Adrenal gland (tissue), 12 donors: ENCODE data around the gene LRRC25. TPM values are rescaled to one million over a fixed set of nuclear protein-coding genes. Genes with fewer than 3 reads are reported as not detected.

Experiments used
- DNase-seq, 7 donors: peaks; one replicate each; pipeline ENCODE4 v3.0.0-alpha.2; 2019 to 2020
- H3K27ac ChIP-seq, 5 donors: fragments of 200-600 bp; sonication (generic) in 4 of 5; 1 replicate in 3 of 5; 2 replicates in 2 of 5; pipeline versions ENCODE4 v1.5.1 to v1.8.0; 2016 to 2020; ENCODE audit warnings: mild to moderate bottlenecking in 1 of 5
- H3K27me3 ChIP-seq: fragments of 200-600 bp; 2 replicates; pipeline ENCODE4 v1.8.0; 2021
- H3K36me3 ChIP-seq, 2 donors: fragments of 200-600 bp; replicated peaks in 1 of 2; 1 replicate in 1 of 2; 2 replicates in 1 of 2; pipeline versions ENCODE4 v1.5.1 to v1.8.0; 2018 to 2022
- H3K4me1 ChIP-seq, 2 donors: fragments of 200-600 bp; replicated peaks in 1 of 2; 1 replicate in 1 of 2; 2 replicates in 1 of 2; pipeline versions ENCODE4 v1.5.1 to v1.8.0; 2018 to 2021
- H3K4me3 ChIP-seq, 4 donors: fragments of 200-600 bp; sonication (generic) in 3 of 4; one replicate each; pipeline ENCODE4 v1.5.1; 2016 to 2018
- H3K9me3 ChIP-seq, 3 donors: fragments of 200-600 bp; sonication (generic) in 1 of 3; replicated peaks in 1 of 3; 1 replicate in 2 of 3; 2 replicates in 1 of 3; pipeline versions ENCODE4 v1.5.1 to v1.8.0; 2016 to 2021
- POLR2A ChIP-seq, 2 donors: fragments of 450-650 bp; IDR thresholded peaks; one replicate each; pipeline ENCODE4 v1.6.1; 2017; ENCODE audit warnings: antibody characterized with exemption in 2 of 2, mild to moderate bottlenecking in 2 of 2, moderate library complexity in 1 of 2
- WGBS, 4 donors: extraction: QIAGEN DNeasy Blood & Tissue Kit in 2 of 4; methylation state at CpG; one replicate each; pipeline versions ENCODE4 v1.1.5 to v1.1.7; 2013 to 2017; 5-methylcytosine and 5-hydroxymethylcytosine counted together
- intact Hi-C, 2 donors: fragments of 100-400 bp; cut with DNase I; formaldehyde crosslinking; loops; one replicate each; pipeline versions ENCODE4 v1.14.1 to v1.15.0; 2022 to 2023
- polyA plus RNA-seq, 3 donors: library from polyadenylated mRNA; stranded (reverse); fragments of 200-250 nt in 2 of 3; fragments of 350-450 nt in 1 of 3; fragmentation: Illumina TruSeq in 1 of 3; extraction: RNeasy Lipid Tissue Mini Kit (QIAGEN cat#74804) in 1 of 3; gene quantifications; one replicate each; pipeline ENCODE4 v1.2.3, GENCODE V29; 2013 to 2014
- total RNA-seq, 9 donors: library from RNA; depleted of rRNA in 4 of 9; stranded (reverse); fragments of >200 nt in 4 of 9; fragments of 120-200 nt in 1 of 9; fragmentation: NEBNext Ultra II Directional in 1 of 9; extraction: Animal tissue kit (Norgen Biotek cat#: 25700) in 1 of 9; gene quantifications; one replicate each; pipeline versions ENCODE4 v1.1.0 to v1.2.4, GENCODE V29; 2013 to 2023
- TF ChIP-seq, protein P1 (sequence below), 6 experiments: fragments of 450-650 bp in 4 of 6; fragments of 200-600 bp in 2 of 6; sonication (generic) in 1 of 6; IDR thresholded peaks; 1 replicate in 5 of 6; 2 replicates in 1 of 6; pipeline versions ENCODE4 v1.5.1 to v1.8.0; 2016 to 2021; ENCODE audit warnings: antibody characterized with exemption in 6 of 6, mild to moderate bottlenecking in 2 of 6, moderate library complexity in 1 of 6
- donor health status: healthy with polysubstance abuse.
- donor health status: Bipolar disorder and iron deficiency.
- donor health status: DM: yes; HTN: yes; CAD: no.
- donor health status: DM: no; HTN: no; CAD: no.
- donor health status: DM: no; HTN: no; CAD: no.
- donor health status: DM: yes; HTN: yes; CAD: no.

LRRC25 gene
- total and polyA plus RNA-seq, 12 donors = 1.5 to 38.2 (median 17.0) TPM

DNA sequence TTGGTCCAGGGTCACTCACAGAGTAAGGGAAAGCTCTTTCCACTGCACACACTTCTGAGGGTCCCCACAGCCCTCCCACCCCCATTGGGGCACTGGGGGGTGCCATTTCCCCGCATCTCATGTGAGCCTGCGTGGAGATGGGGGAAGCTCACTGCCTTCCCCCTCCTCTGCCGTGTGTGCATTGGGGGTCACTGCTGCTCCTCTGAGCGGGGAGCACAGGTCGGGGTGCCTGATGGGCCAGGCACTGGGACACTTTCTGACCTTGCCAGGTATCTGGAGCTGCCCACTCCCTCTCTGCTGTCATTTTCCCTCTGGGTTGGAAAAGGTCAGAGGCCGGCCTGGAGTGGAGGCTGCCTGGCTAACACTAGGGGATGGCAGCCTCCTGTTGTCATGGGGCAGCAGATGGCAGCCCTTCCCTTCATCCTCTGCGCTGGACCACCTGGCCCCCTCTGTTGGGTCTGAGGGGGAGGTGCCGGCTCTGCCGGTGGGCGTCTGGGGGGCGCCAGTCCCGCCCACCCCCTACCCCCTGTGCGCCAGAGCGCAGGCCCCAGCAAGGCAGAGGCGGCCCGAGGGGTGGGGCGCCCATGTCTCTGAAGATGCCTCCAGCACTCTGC, 30.9 kb upstream of the LRRC25 start:
- Histone ChIP-seq H3K9me3 (no peaks in the 10 kb centered on the region), H3K36me3 (no peaks in the 10 kb centered on the region), H3K4me3 (no peak overlapping the region), H3K4me1 (peaks cover 24 to 48% of the 10 kb centered on the region in 2 donors), H3K27ac (peak overlapping the region in 2 of 5 donors; percentile 80 to 81), H3K27me3 (no peaks in the 10 kb centered on the region)
- DNase-seq = peak in 4 of 7 donors; percentile 7 to 42 (median 28)
- intact Hi-C loops = no loop called here
- 57 to 83% (median 69%) methylated on average over 3 to 17 of the region's 17 CpGs for WGBS, 4 donors
- TF ChIP-seq, protein P1, sequence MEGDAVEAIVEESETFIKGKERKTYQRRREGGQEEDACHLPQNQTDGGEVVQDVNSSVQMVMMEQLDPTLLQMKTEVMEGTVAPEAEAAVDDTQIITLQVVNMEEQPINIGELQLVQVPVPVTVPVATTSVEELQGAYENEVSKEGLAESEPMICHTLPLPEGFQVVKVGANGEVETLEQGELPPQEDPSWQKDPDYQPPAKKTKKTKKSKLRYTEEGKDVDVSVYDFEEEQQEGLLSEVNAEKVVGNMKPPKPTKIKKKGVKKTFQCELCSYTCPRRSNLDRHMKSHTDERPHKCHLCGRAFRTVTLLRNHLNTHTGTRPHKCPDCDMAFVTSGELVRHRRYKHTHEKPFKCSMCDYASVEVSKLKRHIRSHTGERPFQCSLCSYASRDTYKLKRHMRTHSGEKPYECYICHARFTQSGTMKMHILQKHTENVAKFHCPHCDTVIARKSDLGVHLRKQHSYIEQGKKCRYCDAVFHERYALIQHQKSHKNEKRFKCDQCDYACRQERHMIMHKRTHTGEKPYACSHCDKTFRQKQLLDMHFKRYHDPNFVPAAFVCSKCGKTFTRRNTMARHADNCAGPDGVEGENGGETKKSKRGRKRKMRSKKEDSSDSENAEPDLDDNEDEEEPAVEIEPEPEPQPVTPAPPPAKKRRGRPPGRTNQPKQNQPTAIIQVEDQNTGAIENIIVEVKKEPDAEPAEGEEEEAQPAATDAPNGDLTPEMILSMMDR (IDR thresholded peaks at IDR 0.05) = no peak
- TF ChIP-seq POLR2A (IDR thresholded peaks at IDR 0.05) = no peak

DNA sequence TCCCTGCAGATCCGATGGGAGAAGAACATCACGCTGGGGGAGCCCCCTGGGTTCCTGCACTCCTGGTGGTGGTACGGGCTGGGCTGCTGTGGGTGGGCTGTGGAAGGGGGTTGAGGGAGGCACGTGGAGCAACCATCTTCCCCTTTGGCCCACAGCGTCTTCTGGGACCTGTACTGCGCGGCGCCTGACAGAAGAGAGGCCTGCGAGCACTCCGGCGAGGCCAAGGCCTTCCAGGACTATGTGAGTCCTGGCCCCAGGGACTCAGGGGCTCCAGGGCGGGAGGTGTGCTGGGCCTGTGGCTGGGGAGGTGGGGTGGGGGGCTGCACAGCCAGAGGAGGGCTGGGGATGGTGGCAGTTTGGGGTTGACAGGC, 30.3 kb upstream of the LRRC25 start:
- intact Hi-C loops = no loop called here
- Histone ChIP-seq H3K27me3 (no peaks in the 10 kb centered on the region), H3K4me3 (no peak overlapping the region), H3K36me3 (no peaks in the 10 kb centered on the region), H3K27ac (peak overlapping the region in 1 of 5 donors; percentile 80), H3K9me3 (no peaks in the 10 kb centered on the region), H3K4me1 (peaks cover 23 to 43% of the 10 kb centered on the region in 2 donors)
- peak in 1 of 7 donors; percentile 35 for DNase-seq
- TF ChIP-seq, protein P1 (IDR thresholded peaks at IDR 0.05) = no peak
- TF ChIP-seq POLR2A (IDR thresholded peaks at IDR 0.05) = no peak
- WGBS, 4 donors = 79 to 90% (median 87%) methylated on average over 2 to 12 of the region's 12 CpGs

DNA sequence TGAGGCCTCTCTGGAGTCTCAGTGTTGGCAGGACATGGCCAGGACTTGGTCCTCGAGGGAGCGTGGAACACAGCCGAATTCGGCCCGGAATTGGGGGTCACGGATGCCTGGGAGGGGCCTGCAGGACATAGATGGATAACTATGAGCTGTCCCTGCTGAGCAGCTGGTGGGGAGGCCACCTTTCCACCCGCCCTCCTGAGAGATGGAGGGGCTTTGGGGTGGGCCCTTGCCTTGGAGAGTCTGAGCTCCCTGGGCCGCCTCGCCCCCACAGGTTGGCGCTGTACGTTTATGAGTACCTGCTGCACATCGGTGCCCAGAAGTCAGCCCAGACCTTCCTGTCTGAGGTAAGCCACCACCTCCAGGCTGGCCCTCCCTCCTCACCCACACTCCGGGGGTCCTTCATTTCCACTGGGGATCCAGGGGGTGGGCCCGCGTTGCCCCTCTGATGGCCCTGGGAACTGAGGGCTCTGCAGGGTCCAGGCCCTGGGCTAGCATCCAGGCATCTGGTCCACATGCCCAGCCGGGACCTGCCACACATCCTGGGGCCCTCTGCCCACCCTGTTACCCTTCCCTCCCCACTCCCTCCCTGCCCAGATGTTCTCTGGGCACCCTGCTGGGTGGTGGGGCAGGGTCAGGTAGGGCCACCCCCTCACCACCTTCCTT, 29.8 kb upstream of the LRRC25 start:
- H3K4me3 ChIP-seq = no peak overlapping the region
- intact Hi-C loops = no loop called here
- H3K27me3 ChIP-seq = no peaks in the 10 kb centered on the region
- H3K36me3 ChIP-seq = no peaks in the 10 kb centered on the region
- peak overlapping the region in 2 of 5 donors; percentile 38 to 53 for H3K27ac ChIP-seq
- no peaks in the 10 kb centered on the region for H3K9me3 ChIP-seq
- H3K4me1 ChIP-seq = peaks cover 20 to 39% of the 10 kb centered on the region in 2 donors
- DNase-seq = peak in 2 of 7 donors; percentile 32 to 40
- TF ChIP-seq, protein P1 (IDR thresholded peaks at IDR 0.05) = no peak
- no peak for TF ChIP-seq POLR2A (IDR thresholded peaks at IDR 0.05)
- 71 to 93% (median 75%) methylated on average over 9 to 16 of the region's 16 CpGs for WGBS, 4 donors

DNA sequence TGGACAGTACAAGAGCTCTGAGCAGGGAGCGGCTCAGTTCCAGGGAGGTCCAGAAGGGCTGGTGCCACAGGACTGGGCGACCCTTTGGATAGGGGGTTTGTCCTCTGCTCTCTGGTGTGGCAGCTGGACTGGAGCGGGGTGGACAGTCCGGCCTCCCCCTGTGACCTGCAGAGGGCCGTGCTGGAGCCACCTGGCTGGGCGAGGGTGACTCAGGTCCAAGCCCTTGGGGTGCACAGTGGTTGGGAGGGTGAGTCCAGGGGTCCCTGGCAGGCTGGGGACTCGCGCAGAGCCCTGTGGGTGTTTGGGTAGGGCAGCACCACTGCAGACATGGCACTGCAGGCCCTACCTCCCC, 29.0 kb upstream of the LRRC25 start:
- H3K4me3 ChIP-seq = no peak overlapping the region
- intact Hi-C loops = no loop called here
- peak overlapping the region in 2 of 5 donors; percentile 53 to 63 for H3K27ac ChIP-seq
- no peaks in the 10 kb centered on the region for H3K27me3 ChIP-seq
- WGBS, 4 donors = 74 to 83% (median 81%) methylated on average over 2 to 8 of the region's 8 CpGs; no CpG with 5 or more reads in 1 of the 4 donors
- H3K36me3 ChIP-seq = no peaks in the 10 kb centered on the region
- TF ChIP-seq, protein P1 (IDR thresholded peaks at IDR 0.05) = no peak
- TF ChIP-seq POLR2A (IDR thresholded peaks at IDR 0.05) = no peak
- no peaks in the 10 kb centered on the region for H3K9me3 ChIP-seq
- peak in 2 of 7 donors; percentile 30 to 31 for DNase-seq
- H3K4me1 ChIP-seq = peaks cover 20 to 39% of the 10 kb centered on the region in 2 donors
